ENCODE results near the gene COL17A1. TPM values are rescaled to one million over a fixed set of nuclear protein-coding genes. Genes with fewer than 3 reads are reported as not detected.
A peak's percentile ranks its signal among the peaks of the same experiment; 100 is the strongest.

The COL17A1 gene
- total RNA-seq, 3 donors from 2014 or later (not counting 1 experiment from before 2014, with no cell fraction given): not detected

GRCh38 chr10:104029521-104029860 lies 56.2 kb downstream of the COL17A1 start:
- WGBS (ENCODE audit: insufficient coverage): 95% methylated on average over 6 of the region's 6 CpGs
- H3K4me1 Mint-ChIP-seq: peaks cover 0 to 6% of the 10 kb centered on the region in 2 donors
- H3K4me3 ChIP-seq (ENCODE audit: low read length): no peak overlapping the region
- DNase-seq (no peak), ATAC-seq (no peak)
- TF ChIP-seq CTCF (IDR thresholded peaks at IDR 0.05): no peak
- H3K4me1 ChIP-seq (ENCODE audit: control insufficient read depth, insufficient read depth, low read length): no peaks in the 10 kb centered on the region
- H3K4me3 Mint-ChIP-seq: no peak overlapping the region
- peaks cover 44% of the 10 kb centered on the region for H3K36me3 ChIP-seq (ENCODE audit: control insufficient read depth, insufficient read depth, low read length)
- no peaks in the 10 kb centered on the region for H3K9me3 Mint-ChIP-seq
- H3K27me3 ChIP-seq (ENCODE audit: control insufficient read depth, insufficient read depth, low read length): no peaks in the 10 kb centered on the region
- no peak overlapping the region for H3K27ac ChIP-seq (ENCODE audit: low read length)
- peak overlapping the region; percentile 34 to 58 for H3K27ac Mint-ChIP-seq
- intact Hi-C loops (cut with micrococcal nuclease): no loop called here
- no peaks in the 10 kb centered on the region for H3K27me3 Mint-ChIP-seq (ENCODE audit: low read depth in 2 of 2)
- H3K36me3 Mint-ChIP-seq: peaks cover 15% of the 10 kb centered on the region
- H3K9me3 ChIP-seq (ENCODE audit: control insufficient read depth, insufficient read depth, low read length): no peaks in the 10 kb centered on the region

GRCh38 chr10:104028823-104029520 lies 56.7 kb downstream of the COL17A1 start:
- H3K27me3 Mint-ChIP-seq (ENCODE audit: low read depth in 2 of 2): no peaks in the 10 kb centered on the region
- ATAC-seq: no peak

GRCh38 chr10:104028146-104028545 lies 57.5 kb downstream of the COL17A1 start:
- TF ChIP-seq CTCF (IDR thresholded peaks at IDR 0.05): no peak
- Histone ChIP-seq H3K27ac (ENCODE audit: low read length) (no peak overlapping the region), H3K4me3 (ENCODE audit: low read length) (no peak overlapping the region), H3K4me1 (ENCODE audit: control insufficient read depth, insufficient read depth, low read length) (no peaks in the 10 kb centered on the region), H3K27me3 (ENCODE audit: control insufficient read depth, insufficient read depth, low read length) (no peaks in the 10 kb centered on the region), H3K9me3 (ENCODE audit: control insufficient read depth, insufficient read depth, low read length) (no peaks in the 10 kb centered on the region), H3K36me3 (ENCODE audit: control insufficient read depth, insufficient read depth, low read length) (peaks cover 57% of the 10 kb centered on the region)
- DNase-seq (peak in 1 of 2 donors; percentile 46), ATAC-seq (peak in 2 of 3 donors; percentile 54 to 63)
- peak overlapping the region; percentile 10 to 17 for H3K27ac Mint-ChIP-seq
- intact Hi-C loops (cut with micrococcal nuclease): no loop called here
- peaks cover 28% of the 10 kb centered on the region for H3K36me3 Mint-ChIP-seq
- 89% methylated on average over 6 of the region's 6 CpGs for WGBS (ENCODE audit: insufficient coverage)
- no peak overlapping the region for H3K4me3 Mint-ChIP-seq
- peaks cover 0 to 11% of the 10 kb centered on the region in 2 donors for H3K4me1 Mint-ChIP-seq
- no peaks in the 10 kb centered on the region for H3K9me3 Mint-ChIP-seq
- no peaks in the 10 kb centered on the region for H3K27me3 Mint-ChIP-seq (ENCODE audit: low read depth in 2 of 2)

More at GRCh38 chr10:104028823-104029520, 56.7 kb downstream of the COL17A1 start:
- no peaks in the 10 kb centered on the region for H3K27me3 ChIP-seq (ENCODE audit: control insufficient read depth, insufficient read depth, low read length)
- DNase-seq: no peak
- H3K9me3 ChIP-seq (ENCODE audit: control insufficient read depth, insufficient read depth, low read length): no peaks in the 10 kb centered on the region
- H3K27ac Mint-ChIP-seq: peak overlapping the region; percentile 34 to 58
- H3K27ac ChIP-seq (ENCODE audit: low read length): no peak overlapping the region
- no peaks in the 10 kb centered on the region for H3K9me3 Mint-ChIP-seq
- peaks cover 20% of the 10 kb centered on the region for H3K36me3 Mint-ChIP-seq
- intact Hi-C loops (cut with micrococcal nuclease): no loop called here
- peaks cover 0 to 6% of the 10 kb centered on the region in 2 donors for H3K4me1 Mint-ChIP-seq
- TF ChIP-seq CTCF (IDR thresholded peaks at IDR 0.05): no peak
- H3K4me3 Mint-ChIP-seq: no peak overlapping the region
- no peaks in the 10 kb centered on the region for H3K4me1 ChIP-seq (ENCODE audit: control insufficient read depth, insufficient read depth, low read length)
- peaks cover 49% of the 10 kb centered on the region for H3K36me3 ChIP-seq (ENCODE audit: control insufficient read depth, insufficient read depth, low read length)
- WGBS (ENCODE audit: insufficient coverage): 98% methylated on average over 3 of the region's 4 CpGs
- H3K4me3 ChIP-seq (ENCODE audit: low read length): no peak overlapping the region

- DNase-seq (no peak), ATAC-seq (no peak)
- Mint-ChIP-seq H3K36me3 (peaks cover 31% of the 10 kb centered on the region), H3K9me3 (no peaks in the 10 kb centered on the region), H3K4me1 (peaks cover 0 to 9% of the 10 kb centered on the region in 2 donors), H3K4me3 (no peak overlapping the region), H3K27me3 (ENCODE audit: low read depth in 2 of 2) (no peaks in the 10 kb centered on the region), H3K27ac (no peak overlapping the region)
- H3K9me3 ChIP-seq (ENCODE audit: control insufficient read depth, insufficient read depth, low read length): no peaks in the 10 kb centered on the region
- H3K27ac ChIP-seq (ENCODE audit: low read length): no peak overlapping the region
- intact Hi-C loops (cut with micrococcal nuclease): no loop called here
- H3K4me3 ChIP-seq (ENCODE audit: low read length): no peak overlapping the region
- no peaks in the 10 kb centered on the region for H3K27me3 ChIP-seq (ENCODE audit: control insufficient read depth, insufficient read depth, low read length)
- no peak for TF ChIP-seq CTCF (IDR thresholded peaks at IDR 0.05)
- WGBS (ENCODE audit: insufficient coverage): 80% methylated on average over 1 of the region's 2 CpGs
- H3K36me3 ChIP-seq (ENCODE audit: control insufficient read depth, insufficient read depth, low read length): peaks cover 63% of the 10 kb centered on the region
- no peaks in the 10 kb centered on the region for H3K4me1 ChIP-seq (ENCODE audit: control insufficient read depth, insufficient read depth, low read length)
These were observed 58.9 kb downstream of the COL17A1 start for GRCh38 chr10:104026762-104027161.

Data from natural killer cell (primary cell).